ENCODE data around the gene FBXL5. TPM values are rescaled to one million over a fixed set of nuclear protein-coding genes. Genes with fewer than 3 reads are reported as not detected.

FBXL5 gene
- total and polyA plus RNA-seq, 2 of the 13 experiments (the other 11 are each of a cell fraction or from before 2014, with no cell fraction given) = 17.4 to 45.3 TPM

DNA sequence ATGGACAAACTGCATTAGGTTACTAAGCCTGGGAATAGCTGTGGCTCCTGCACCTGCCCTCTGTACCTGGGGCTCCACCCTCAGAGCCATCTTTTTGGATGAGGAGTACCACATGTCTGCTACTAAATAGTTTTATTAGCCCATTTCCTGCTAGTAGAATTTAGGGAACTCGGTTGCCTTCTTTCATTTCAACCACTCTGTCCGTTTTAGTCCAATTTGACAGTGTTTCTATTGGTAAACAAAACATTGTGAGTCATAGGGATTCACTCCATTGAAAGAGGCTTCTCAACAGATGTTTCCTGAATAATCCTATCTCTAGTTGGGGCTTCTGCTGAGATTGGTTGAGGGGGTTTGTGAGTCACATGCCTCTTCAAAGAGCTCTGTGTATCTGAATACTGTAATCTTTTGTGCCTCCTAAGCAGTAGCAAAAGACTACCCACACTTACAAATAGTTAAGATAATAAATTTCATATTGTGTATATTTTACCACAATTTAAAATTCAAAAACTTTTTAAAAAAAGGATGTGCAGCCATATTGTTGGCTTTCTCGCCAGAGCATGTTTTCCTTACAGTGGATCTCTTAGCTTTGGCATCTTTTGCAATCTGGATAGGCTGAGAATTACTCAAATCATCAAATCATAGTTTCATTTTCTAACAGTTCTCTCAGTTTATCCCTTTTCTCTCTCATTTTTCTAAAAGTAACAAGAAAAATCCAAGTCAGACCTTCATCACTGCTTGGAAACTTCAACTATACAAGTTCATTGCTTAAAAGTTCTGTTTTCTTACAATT lies 36.4 kb upstream of the FBXL5 start (continued):
- TF ChIP-seq, protein P1, sequence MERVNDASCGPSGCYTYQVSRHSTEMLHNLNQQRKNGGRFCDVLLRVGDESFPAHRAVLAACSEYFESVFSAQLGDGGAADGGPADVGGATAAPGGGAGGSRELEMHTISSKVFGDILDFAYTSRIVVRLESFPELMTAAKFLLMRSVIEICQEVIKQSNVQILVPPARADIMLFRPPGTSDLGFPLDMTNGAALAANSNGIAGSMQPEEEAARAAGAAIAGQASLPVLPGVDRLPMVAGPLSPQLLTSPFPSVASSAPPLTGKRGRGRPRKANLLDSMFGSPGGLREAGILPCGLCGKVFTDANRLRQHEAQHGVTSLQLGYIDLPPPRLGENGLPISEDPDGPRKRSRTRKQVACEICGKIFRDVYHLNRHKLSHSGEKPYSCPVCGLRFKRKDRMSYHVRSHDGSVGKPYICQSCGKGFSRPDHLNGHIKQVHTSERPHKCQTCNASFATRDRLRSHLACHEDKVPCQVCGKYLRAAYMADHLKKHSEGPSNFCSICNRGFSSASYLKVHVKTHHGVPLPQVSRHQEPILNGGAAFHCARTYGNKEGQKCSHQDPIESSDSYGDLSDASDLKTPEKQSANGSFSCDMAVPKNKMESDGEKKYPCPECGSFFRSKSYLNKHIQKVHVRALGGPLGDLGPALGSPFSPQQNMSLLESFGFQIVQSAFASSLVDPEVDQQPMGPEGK (CRISPR knock-in tag; IDR thresholded peaks at IDR 0.05) = no peak

DNA sequence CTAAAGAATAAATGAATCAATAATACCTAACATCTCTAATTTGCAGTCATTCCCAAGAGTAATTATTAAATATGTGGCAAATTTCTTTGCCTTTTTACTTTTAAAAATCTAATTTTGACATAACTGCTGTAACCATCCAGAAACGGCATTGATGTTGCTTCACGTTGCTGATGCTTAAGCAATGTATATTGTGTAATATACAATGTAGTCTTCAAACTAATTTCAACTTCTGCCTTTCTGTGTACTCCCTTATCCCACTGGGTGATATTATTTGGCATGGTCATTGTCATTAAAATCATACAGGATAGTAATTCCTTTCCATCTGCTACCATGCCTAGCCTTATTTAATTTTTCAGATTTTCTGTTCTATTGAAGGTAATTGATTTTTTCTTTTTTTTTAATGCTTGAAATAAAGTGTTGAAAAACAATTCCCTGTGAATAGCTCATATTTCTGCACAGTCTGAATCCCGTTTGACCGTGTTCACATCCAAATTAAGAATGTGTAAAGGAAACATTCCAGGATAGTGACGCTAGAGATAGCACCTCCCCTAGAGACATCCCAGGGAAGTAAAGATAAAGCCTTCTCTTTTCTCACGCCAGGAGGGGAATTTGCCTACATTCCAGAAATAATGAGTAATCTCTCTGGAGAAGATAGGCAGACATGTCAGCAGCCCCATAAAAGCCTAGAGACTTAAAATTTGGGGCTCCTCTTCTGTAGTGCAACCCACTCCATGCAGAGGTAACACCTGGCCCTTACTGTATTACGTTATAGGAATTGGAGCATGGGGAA lies 35.1 kb upstream of the FBXL5 start:
- CTCF ChIA-PET (ENCODE audit: low intra/inter-chr PET ratio, low total read pairs) = no interaction called here
- Histone ChIP-seq H3K4me1 (ENCODE audit: insufficient read depth, low read length) (0 out of 2 replicates have a peak, but pooled peaks cover 1% of the 10 kb centered on the region), H3K79me2 (ENCODE audit: insufficient read depth, low read length) (no peaks in the 10 kb centered on the region), H3K4me2 (ENCODE audit: low read depth, low read length) (no peak overlapping the region), H2AFZ (ENCODE audit: low read length) (no peak overlapping the region), H3K27me3 (ENCODE audit: control insufficient read depth in 1 of 2, insufficient read depth in 2 of 2, low read length in 2 of 2) (no peaks in the 10 kb centered on the region), H3K27ac (ENCODE audit: extremely low read length, insufficient read depth, low read length) (no peak overlapping the region), H3K4me3 (replicated peaks in 1 of 3; ENCODE audit: insufficient read depth in 1 of 3, low read depth in 2 of 3, low read length in 3 of 3) (no peak overlapping the region), H3K9ac (ENCODE audit: insufficient read depth, low read depth, low read length) (no peak overlapping the region), H4K20me1 (ENCODE audit: insufficient read depth, low read length) (no peaks in the 10 kb centered on the region), H3K9me3 (ENCODE audit: low read length) (no peaks in the 10 kb centered on the region), H3K36me3 (replicated peaks in 1 of 2; ENCODE audit: control insufficient read depth in 1 of 2, insufficient read depth in 2 of 2, low read length in 2 of 2) (peaks cover 2 to 15% of the 10 kb centered on the region in 2 experiments; a peak in 3 of 5 replicates)
- TF ChIP-seq CEBPB (IDR thresholded peaks at IDR 0.05; ENCODE audit: borderline replicate concordance, low read depth, low read length) (peak; percentile 81), ZNF607 (CRISPR knock-in tag; IDR thresholded peaks at IDR 0.05; ENCODE audit: borderline replicate concordance) (no peak)
- DNase-seq (ENCODE audit: low spot score) (peak; percentile 61), ATAC-seq (peak; percentile 37; the same call in 2 of the 3 replicates), FAIRE-seq (no peak)
- no TSS peak for BruUV-seq (replicated peaks)
- POLR2A ChIA-PET = no interaction called here
- 79% methylated on average over 7 of the region's 7 CpGs for WGBS (ENCODE audit: low lambda C conversion rate)
- in situ Hi-C loops (cut with HindIII; ENCODE audit: extremely low pct_ligation_motif_present, low pct_unique_long_range_greater_than_20kb) = no loop called here
- intact Hi-C loops (cut with micrococcal nuclease; ENCODE audit: unreplicated experiment) = no loop called here
